ENCODE data around the gene PPP4C. TPM values are rescaled to one million over a fixed set of nuclear protein-coding genes. Genes with fewer than 3 reads are reported as not detected.

The PPP4C gene
- total and polyA plus RNA-seq, 2 of the 8 experiments (the other 6 are each of a cell fraction or from before 2014, with no cell fraction given): 148 to 298 TPM

DNA sequence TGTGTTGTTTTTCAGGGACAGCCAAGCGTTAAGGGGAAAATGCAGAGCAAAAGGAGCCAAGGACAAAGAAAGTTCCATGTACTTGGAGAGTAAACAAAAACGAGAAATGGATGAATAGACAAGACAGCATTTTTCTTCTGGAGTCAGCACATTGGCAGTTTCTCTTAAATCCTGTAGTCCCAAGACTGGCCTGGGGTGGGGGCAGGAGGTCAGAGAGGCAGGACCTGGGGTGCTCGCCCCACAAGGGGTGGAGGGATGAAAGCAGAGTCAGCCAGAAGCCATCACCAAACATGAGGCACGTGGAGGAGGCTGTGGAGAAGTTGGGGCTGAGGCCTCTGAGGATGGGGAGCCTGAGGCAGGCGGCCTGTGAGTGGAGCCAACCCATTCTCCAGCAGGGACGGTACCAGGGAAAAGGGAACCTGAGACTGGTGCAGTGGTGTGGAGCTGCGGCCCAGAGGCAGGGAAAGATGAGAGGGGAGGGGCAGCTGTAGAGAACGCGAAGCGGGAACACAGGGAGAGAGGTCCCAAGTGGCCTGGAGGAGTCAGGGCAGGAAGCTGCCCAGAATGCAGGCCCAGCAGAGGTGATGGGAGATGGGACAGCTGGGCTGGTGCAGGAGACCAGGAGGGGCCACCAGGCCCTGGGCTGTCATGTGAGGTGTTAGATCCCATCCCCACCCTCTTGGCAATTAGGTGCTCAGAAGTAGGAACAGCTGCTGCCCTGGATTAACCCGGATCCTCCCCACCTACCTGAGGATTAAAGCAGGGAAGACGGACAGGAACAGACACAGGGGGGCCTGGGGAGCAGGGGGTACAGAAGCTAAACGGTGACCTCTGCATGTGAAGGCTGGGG is 48.0 kb upstream of the PPP4C start:
- Histone ChIP-seq H2BK5ac (ENCODE audit: low read depth, low read length) (no peak overlapping the region), H3K79me1 (ENCODE audit: low read depth, low read length) (peaks cover 5% of the 10 kb centered on the region; the same call in 1 of the 2 replicates), H3K4me2 (ENCODE audit: insufficient read depth in 1 of 2, low read depth in 2 of 2, low read length in 2 of 2) (peak overlapping the region in 1 of 2 experiments; percentile 84; a peak in 2 of 4 replicates), H2BK120ac (replicated peaks; ENCODE audit: low read depth, low read length) (no peak overlapping the region), H3K9ac (replicated peaks in 1 of 4; ENCODE audit: extremely low read depth in 1 of 4, low read depth in 3 of 4, low read length in 3 of 4) (no peak overlapping the region), H3K4me3 (ENCODE audit: extremely low read depth in 1 of 4, insufficient read depth in 2 of 4, low read depth in 3 of 4, low read length in 4 of 4) (no peak overlapping the region), H2BK12ac (ENCODE audit: low read depth, low read length) (no peak overlapping the region), H3K4me1 (replicated peaks in 1 of 4; ENCODE audit: control insufficient read depth in 3 of 4, insufficient read depth in 4 of 4, low read length in 3 of 4) (peaks cover 0 to 26% (median 19%) of the 10 kb centered on the region in 4 experiments; a peak in 6 of 7 replicates), H3K23me2 (ENCODE audit: low read depth, low read length) (peaks cover 10% of the 10 kb centered on the region; the same call in 1 of the 2 replicates), H2BK15ac (ENCODE audit: low read length) (no peak overlapping the region), H3K27me3 (replicated peaks in 1 of 4; ENCODE audit: control insufficient read depth in 3 of 4, extremely low read depth in 1 of 4, insufficient read depth in 3 of 4, low read length in 3 of 4) (peaks cover 0 to 3% (median 1%) of the 10 kb centered on the region in 4 experiments; a peak in 2 of 7 replicates), H2AFZ (ENCODE audit: low read length) (no peak overlapping the region), H4K5ac (ENCODE audit: insufficient read length, low read depth, low read length) (no peak overlapping the region), H3K4ac (replicated peaks; ENCODE audit: insufficient read length, low read depth, low read length) (no peak overlapping the region), H3K14ac (ENCODE audit: insufficient read length) (no peak overlapping the region), H2AK5ac (ENCODE audit: low read depth, low read length) (no peak overlapping the region), H4K20me1 (replicated peaks in 1 of 2; ENCODE audit: control insufficient read depth in 1 of 2, insufficient read depth in 2 of 2, low read length in 2 of 2) (peaks cover 12 to 16% of the 10 kb centered on the region in 2 experiments), H4K91ac (replicated peaks; ENCODE audit: insufficient read length, low read length) (no peak overlapping the region), H3K9me3 (ENCODE audit: insufficient read depth in 2 of 2, low read depth in 1 of 2, low read length in 1 of 2) (no peaks in the 10 kb centered on the region), H2BK20ac (ENCODE audit: low read length) (no peak overlapping the region), H3K36me3 (ENCODE audit: control insufficient read depth in 2 of 4, insufficient read depth in 4 of 4, low read length in 3 of 4) (peaks cover 0 to 7% (median under 1%) of the 10 kb centered on the region in 4 experiments; a peak in 2 of 8 replicates), H3K79me2 (ENCODE audit: control insufficient read depth in 1 of 2, insufficient read depth in 2 of 2, low read length in 2 of 2) (no peaks in the 10 kb centered on the region), H3K27ac (ENCODE audit: low read depth, low read length) (no peak overlapping the region), H3K18ac (ENCODE audit: extremely low read depth, low read length) (no peak overlapping the region), H3K23ac (ENCODE audit: insufficient read length) (no peak overlapping the region), H3K56ac (replicated peaks; ENCODE audit: insufficient read length, low read depth, low read length) (no peak overlapping the region), H4K8ac (ENCODE audit: extremely low read depth, insufficient read depth, low read length) (no peak overlapping the region)
- FAIRE-seq: no peak
- CTCF ChIA-PET (ENCODE audit: partially characterized antibody): interaction anchor here (0.5 to 1.2 kb wide), 6 partner anchors 8 to 193 kb away, joined by 3 to 5 read pairs (median 3); a partner anchor contains a TSS
- no peak for TF ChIP-seq SUZ12 (IDR thresholded peaks at IDR 0.05; ENCODE audit: low read length)
- no peak for TF ChIP-seq CBX5 (IDR thresholded peaks at IDR 0.05; ENCODE audit: low read depth, low read length)
- WGBS, 2 experiments (ENCODE audit: extremely low coverage in 1 of 2, insufficient coverage in 1 of 2, insufficient read length in 1 of 2, insufficient replicate concordance in 2 of 2, low coverage in 1 of 2, low lambda C conversion rate in 2 of 2, missing lambda C conversion rate in 1 of 2): 81% methylated on average over 13 of the region's 13 CpGs; no CpG with 5 or more reads in 1 of the 2 experiments
- POLR2A ChIA-PET (ENCODE audit: partially characterized antibody): interaction anchor here (0.8 to 1.4 kb wide), 7 partner anchors 18 to 220 kb away, joined by 3 to 4 read pairs (median 3); partner anchors contain the start of genes ALDOA, PAGR1 and TBX6
- no peak for DNase-seq (ENCODE audit: low read depth in 1 of 2, low spot score in 2 of 2)
